HG03103 (cell line): Measurements from ENCODE around the gene SIGLEC1.
A peak's percentile ranks its signal among the peaks of the same experiment; 100 is the strongest.

Experiments used
- ATAC-seq: cut with Tn5 transposase; IDR thresholded peaks from one replicate; pipeline ENCODE4 v1.9.1; 2021; ENCODE audit warnings: low read depth; ENCODE audit not compliant: unreplicated experiment

SIGLEC1 gene

GRCh38 chr20:3712279-3712873 lies at the start of gene SIGLEC1:
Gene SIGLEC1 (minus strand): TSS chr20:3712600. CDS start chr20:3707128, 5,472 bp downstream.
- no peak for ATAC-seq

GRCh38 chr20:3760655-3761348 lies 48.4 kb upstream of the SIGLEC1 start:
- no peak for ATAC-seq

- no peak for ATAC-seq
These were observed 47.5 kb upstream of the SIGLEC1 start for GRCh38 chr20:3759884-3760283.

- ATAC-seq, result no peak
These were observed 47.0 kb upstream of the SIGLEC1 start for GRCh38 chr20:3759316-3759823.

- no peak for ATAC-seq
These were observed 46.2 kb upstream of the SIGLEC1 start for GRCh38 chr20:3758566-3758965.

GRCh38 chr20:3757268-3757667 lies 44.9 kb upstream of the SIGLEC1 start:
- no peak for ATAC-seq

GRCh38 chr20:3755814-3756480 lies 43.5 kb upstream of the SIGLEC1 start:
- ATAC-seq, result no peak

- no peak for ATAC-seq
These were observed 42.9 kb upstream of the SIGLEC1 start for GRCh38 chr20:3755269-3755668.

GRCh38 chr20:3754276-3754630 lies 41.9 kb upstream of the SIGLEC1 start:
- ATAC-seq, result no peak

GRCh38 chr20:3753501-3754275 lies 41.3 kb upstream of the SIGLEC1 start:
- ATAC-seq, result no peak

GRCh38 chr20:3753098-3753497 lies 40.7 kb upstream of the SIGLEC1 start:
- no peak for ATAC-seq

GRCh38 chr20:3752386-3752759 lies 40.0 kb upstream of the SIGLEC1 start:
- ATAC-seq, result no peak

- peak; percentile 38 for ATAC-seq
These were observed 39.4 kb upstream of the SIGLEC1 start for GRCh38 chr20:3751675-3752385.

GRCh38 chr20:3751305-3751674 lies 38.9 kb upstream of the SIGLEC1 start:
- no peak for ATAC-seq

GRCh38 chr20:3749689-3750531 lies 37.5 kb upstream of the SIGLEC1 start:
- no peak for ATAC-seq

- no peak for ATAC-seq
These were observed 36.8 kb upstream of the SIGLEC1 start for GRCh38 chr20:3749087-3749688.

- no peak for ATAC-seq
These were observed 35.7 kb upstream of the SIGLEC1 start for GRCh38 chr20:3748073-3748472.

- ATAC-seq, result no peak
These were observed 35.1 kb upstream of the SIGLEC1 start for GRCh38 chr20:3747471-3747870.

GRCh38 chr20:3745686-3746173 lies 33.3 kb upstream of the SIGLEC1 start:
- ATAC-seq, result no peak
